PC-9 (cell line): ENCODE measurements around the gene TMEM9B.

Source experiments
- EZH2 ChIP-seq: fragments of 200-600 bp; sonication (generic); IDR thresholded peaks from 2 replicates; pipeline ENCODE4 v1.8.0; 2017; ENCODE audit warnings: antibody characterized with exemption, low read depth
- TF ChIP-seq, protein P1 (sequence below): fragments of 200-600 bp; sonication (generic); conservative IDR thresholded peaks from 2 replicates; pipeline ENCODE4 v1.6.1; 2017; ENCODE audit warnings: mixed run types, antibody characterized with exemption, mild to moderate bottlenecking, moderate library complexity

- TF ChIP-seq EZH2: no peak
- TF ChIP-seq, protein P1, sequence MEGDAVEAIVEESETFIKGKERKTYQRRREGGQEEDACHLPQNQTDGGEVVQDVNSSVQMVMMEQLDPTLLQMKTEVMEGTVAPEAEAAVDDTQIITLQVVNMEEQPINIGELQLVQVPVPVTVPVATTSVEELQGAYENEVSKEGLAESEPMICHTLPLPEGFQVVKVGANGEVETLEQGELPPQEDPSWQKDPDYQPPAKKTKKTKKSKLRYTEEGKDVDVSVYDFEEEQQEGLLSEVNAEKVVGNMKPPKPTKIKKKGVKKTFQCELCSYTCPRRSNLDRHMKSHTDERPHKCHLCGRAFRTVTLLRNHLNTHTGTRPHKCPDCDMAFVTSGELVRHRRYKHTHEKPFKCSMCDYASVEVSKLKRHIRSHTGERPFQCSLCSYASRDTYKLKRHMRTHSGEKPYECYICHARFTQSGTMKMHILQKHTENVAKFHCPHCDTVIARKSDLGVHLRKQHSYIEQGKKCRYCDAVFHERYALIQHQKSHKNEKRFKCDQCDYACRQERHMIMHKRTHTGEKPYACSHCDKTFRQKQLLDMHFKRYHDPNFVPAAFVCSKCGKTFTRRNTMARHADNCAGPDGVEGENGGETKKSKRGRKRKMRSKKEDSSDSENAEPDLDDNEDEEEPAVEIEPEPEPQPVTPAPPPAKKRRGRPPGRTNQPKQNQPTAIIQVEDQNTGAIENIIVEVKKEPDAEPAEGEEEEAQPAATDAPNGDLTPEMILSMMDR: no peak
These were observed 44.4 kb upstream of the TMEM9B start for GRCh38 chr11:9008661-9009060.
